HFFc6 (cell line): ENCODE results near the gene NUDT21. TPM values are rescaled to one million over a fixed set of nuclear protein-coding genes. Genes with fewer than 3 reads are reported as not detected.

Experiments used
- DNase-seq: peaks from one replicate; pipeline ENCODE4 v3.0.0-alpha.2; 2018
- H3K27ac Mint-ChIP-seq: 2 replicates; pipeline ENCODE4 v1.8.0; 2020; ENCODE audit warnings: mild to moderate bottlenecking, mixed read lengths
- H3K27me3 Mint-ChIP-seq: 2 replicates; pipeline ENCODE4 v1.8.0; 2021; ENCODE audit warnings: mild to moderate bottlenecking, moderate library complexity, mixed read lengths; ENCODE audit not compliant: insufficient read depth
- H3K36me3 Mint-ChIP-seq: 2 replicates; pipeline ENCODE4 v1.8.0; 2021; ENCODE audit warnings: low read depth, mixed read lengths
- H3K4me1 Mint-ChIP-seq: 2 replicates; pipeline ENCODE4 v1.8.0; 2020; ENCODE audit warnings: low read depth, mixed read lengths
- H3K4me3 Mint-ChIP-seq: 2 replicates; pipeline ENCODE4 v1.8.0; 2020; ENCODE audit warnings: mild to moderate bottlenecking, moderate library complexity, mixed read lengths
- H3K9me3 Mint-ChIP-seq: 2 replicates; pipeline ENCODE4 v1.8.0; 2020; ENCODE audit warnings: mild to moderate bottlenecking, mixed read lengths
- CTCF ChIP-seq: fragments of 200-600 bp; sonication (generic); IDR thresholded peaks from 2 replicates; pipeline ENCODE4 v1.5.0; 2021; ENCODE audit warnings: antibody characterized with exemption, mild to moderate bottlenecking
- total RNA-seq, 6 experiments: library from RNA; stranded (reverse); fragmentation: NEBNext Ultra II Directional; extraction: Animal tissue kit (Norgen Biotek cat#: 25700); gene quantifications; 2 replicates in 1 of 6; 3 replicates in 5 of 6; pipeline ENCODE4 v1.2.3, GENCODE V29; 2021

The NUDT21 gene
- total RNA-seq, 6 experiments from 2014 or later, result 114 to 150 (median 138) TPM

DNA sequence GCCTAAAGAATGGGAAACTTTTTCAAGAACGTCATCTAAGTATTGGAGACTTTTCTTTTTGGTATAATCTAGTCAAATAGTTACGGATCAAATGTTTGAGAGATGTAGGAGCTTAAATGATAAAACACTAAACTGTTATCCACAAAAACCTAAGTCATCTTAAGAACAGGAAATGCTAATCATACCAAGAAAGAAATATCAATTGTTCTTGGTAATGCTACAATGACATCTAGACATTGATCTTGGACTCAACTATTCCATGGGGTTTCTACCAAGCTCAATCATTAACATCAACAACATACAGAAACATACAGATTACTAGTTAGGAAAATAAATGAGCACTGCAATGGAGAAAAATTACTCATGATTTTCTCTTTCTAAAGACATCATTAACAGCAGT, 3.8 kb downstream of the NUDT21 start:
- no peak for TF ChIP-seq CTCF
- Mint-ChIP-seq H3K27me3 (peaks cover 3% of the 10 kb centered on the region), H3K4me1 (peaks cover 38% of the 10 kb centered on the region), H3K27ac (no peak overlapping the region), H3K36me3 (peaks cover 19% of the 10 kb centered on the region), H3K4me3 (no peak overlapping the region), H3K9me3 (no peaks in the 10 kb centered on the region)
- no peak for DNase-seq

GRCh38 chr16:56438038-56438437, 13.1 kb downstream of the NUDT21 start:
- Mint-ChIP-seq H3K9me3 (no peaks in the 10 kb centered on the region), H3K27me3 (no peaks in the 10 kb centered on the region), H3K4me1 (no peaks in the 10 kb centered on the region), H3K27ac (no peak overlapping the region), H3K36me3 (peaks cover 6% of the 10 kb centered on the region; the same call in 1 of the 2 replicates), H3K4me3 (no peak overlapping the region)
- no peak for DNase-seq
- no peak for TF ChIP-seq CTCF

DNA sequence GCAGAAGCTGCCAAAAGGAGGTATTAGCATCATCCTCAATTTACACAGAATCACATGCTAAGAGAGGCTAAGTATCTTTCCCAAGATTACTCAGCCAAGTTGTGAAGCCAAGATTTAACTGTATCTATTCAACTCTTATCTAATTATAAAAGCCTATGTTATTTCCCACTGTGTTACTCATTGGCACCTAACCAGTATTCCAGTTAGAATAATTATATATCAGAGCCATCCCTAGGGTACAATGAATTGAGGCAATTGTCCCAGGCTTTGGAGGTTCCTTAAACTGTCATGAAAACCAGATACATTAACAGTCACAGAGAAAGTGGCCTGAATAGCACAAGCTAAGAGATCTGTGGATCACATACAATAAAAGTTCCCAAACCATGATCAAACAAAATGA, 14.9 kb downstream of the NUDT21 start:
- H3K27ac Mint-ChIP-seq, result no peak overlapping the region
- no peaks in the 10 kb centered on the region for H3K9me3 Mint-ChIP-seq
- no peak for DNase-seq
- H3K4me3 Mint-ChIP-seq, result no peak overlapping the region
- no peak for TF ChIP-seq CTCF
- no peaks in the 10 kb centered on the region for H3K27me3 Mint-ChIP-seq
- peaks cover 8% of the 10 kb centered on the region for H3K36me3 Mint-ChIP-seq
- H3K4me1 Mint-ChIP-seq, result no peaks in the 10 kb centered on the region

- Mint-ChIP-seq H3K27ac (no peak overlapping the region), H3K4me3 (no peak overlapping the region), H3K9me3 (no peaks in the 10 kb centered on the region), H3K36me3 (peaks cover 17% of the 10 kb centered on the region), H3K27me3 (no peaks in the 10 kb centered on the region), H3K4me1 (peaks cover 19% of the 10 kb centered on the region)
- no peak for TF ChIP-seq CTCF
- no peak for DNase-seq
Observed at GRCh38 chr16:56428091-56428490, 23.0 kb downstream of the NUDT21 start.

DNA sequence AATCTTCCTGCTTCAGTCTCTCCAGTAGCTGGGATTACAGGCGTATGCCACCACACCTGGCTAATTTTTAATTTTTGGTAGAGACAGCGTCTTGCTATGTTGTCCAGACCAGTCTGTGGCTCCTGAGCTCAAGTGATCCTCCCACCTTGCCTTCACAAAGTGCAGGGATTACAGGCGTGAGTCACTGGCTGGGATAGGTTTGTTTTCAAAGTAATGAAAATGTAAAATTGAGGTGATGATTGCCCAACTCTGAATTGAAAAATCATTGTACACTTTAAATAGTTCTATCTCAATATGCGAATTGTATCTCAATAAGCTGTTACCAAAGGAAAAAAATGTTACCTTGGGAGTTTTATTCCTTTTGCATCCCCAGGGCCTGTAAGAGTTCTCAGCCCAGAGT, 24.5 kb downstream of the NUDT21 start:
- Mint-ChIP-seq H3K9me3 (no peaks in the 10 kb centered on the region), H3K36me3 (peaks cover 12% of the 10 kb centered on the region), H3K27ac (no peak overlapping the region), H3K4me3 (peak overlapping the region; percentile 65; the same call in 1 of the 2 replicates), H3K27me3 (no peaks in the 10 kb centered on the region), H3K4me1 (peaks cover 34% of the 10 kb centered on the region)
- no peak for TF ChIP-seq CTCF
- DNase-seq, result no peak

DNA sequence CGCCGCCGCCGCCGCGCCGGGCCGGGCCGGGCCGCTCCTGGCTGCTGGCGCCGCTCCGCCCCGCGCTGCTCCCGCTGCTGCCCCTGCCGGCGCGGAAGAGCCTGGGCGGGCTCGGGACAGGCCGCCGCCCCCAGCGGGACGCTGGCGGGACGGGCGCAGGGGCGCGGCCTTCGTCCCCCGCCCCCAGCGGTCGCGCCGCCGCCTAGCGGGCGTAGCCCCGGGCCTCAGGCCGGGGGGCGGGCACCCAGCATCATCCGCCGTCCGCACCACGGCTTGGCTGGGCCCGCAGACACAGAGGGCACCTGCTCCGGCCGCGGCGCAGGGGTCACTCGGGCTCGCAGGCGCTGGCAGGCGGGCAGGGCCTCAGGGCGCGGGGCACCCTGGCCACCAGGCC, 25.7 kb downstream of the NUDT21 start, which contains the start of gene AMFR:
Gene AMFR (minus strand): TSS at position 107 of the 394 bp plus-strand sequence. CDS start 218 bp downstream, outside the sequence.
- Mint-ChIP-seq H3K4me1 (peaks cover 40% of the 10 kb centered on the region), H3K4me3 (peak within 1 kb of the TSS; percentile 94), H3K36me3 (peaks cover 2% of the 10 kb centered on the region), H3K9me3 (no peaks in the 10 kb centered on the region), H3K27me3 (no peaks in the 10 kb centered on the region), H3K27ac (peak within 1 kb of the TSS; percentile 84)
- peak; percentile 54 for DNase-seq
- TF ChIP-seq CTCF, result peak; percentile 69
